ENCODE data around the gene TIMP1.
"Not testable (repeated sequence)": the region's sequence is repeated elsewhere in the genome, so short reads cannot be mapped to it uniquely, and the experiment has no call there.

The TIMP1 gene

GRCh38 chrX:47603125-47603524 is 20.9 kb downstream of the TIMP1 start:
- DNase-seq (ENCODE audit: low read depth in 2 of 2): not testable (repeated sequence)

- no peak for DNase-seq (ENCODE audit: low read depth in 2 of 2)
Measured at GRCh38 chrX:47605024-47605423, 22.8 kb downstream of the TIMP1 start.

- no peak for DNase-seq (ENCODE audit: low read depth in 2 of 2)
Measured at GRCh38 chrX:47607091-47607490, 24.9 kb downstream of the TIMP1 start.

- DNase-seq (ENCODE audit: low read depth in 2 of 2): no peak
Measured at GRCh38 chrX:47608130-47608810, 26.0 kb downstream of the TIMP1 start.

- no peak for DNase-seq (ENCODE audit: low read depth in 2 of 2)
Measured at GRCh38 chrX:47610511-47610910, 28.3 kb downstream of the TIMP1 start.

- no peak for DNase-seq (ENCODE audit: low read depth in 2 of 2)
Measured at GRCh38 chrX:47611489-47611888, 29.3 kb downstream of the TIMP1 start.

- no peak for DNase-seq (ENCODE audit: low read depth in 2 of 2)
Measured at GRCh38 chrX:47611926-47612325, 29.7 kb downstream of the TIMP1 start.

GRCh38 chrX:47612418-47612817 is 30.2 kb downstream of the TIMP1 start:
- no peak for DNase-seq (ENCODE audit: low read depth in 2 of 2)

- no peak for DNase-seq (ENCODE audit: low read depth in 2 of 2)
Measured at GRCh38 chrX:47613082-47613481, 30.8 kb downstream of the TIMP1 start.

- no peak for DNase-seq (ENCODE audit: low read depth in 2 of 2)
Measured at GRCh38 chrX:47614618-47615017, 32.4 kb downstream of the TIMP1 start.

- no peak for DNase-seq (ENCODE audit: low read depth in 2 of 2)
Measured at GRCh38 chrX:47618923-47619485, 36.8 kb downstream of the TIMP1 start.

- DNase-seq (ENCODE audit: low read depth in 2 of 2): peak; percentile 59 to 61
Measured at GRCh38 chrX:47619486-47620302, 37.5 kb downstream of the TIMP1 start, which contains the start of gene SYN1. SYN1 (minus strand) TSS chrX:47619857; CDS start chrX:47619728, 129 bp downstream.

GRCh38 chrX:47620303-47620685 is 38.1 kb downstream of the TIMP1 start:
- DNase-seq (ENCODE audit: low read depth in 2 of 2): no peak

GRCh38 chrX:47621851-47622250 is 39.6 kb downstream of the TIMP1 start:
- DNase-seq (ENCODE audit: low read depth in 2 of 2): no peak

GRCh38 chrX:47623540-47624027 is 41.3 kb downstream of the TIMP1 start:
- DNase-seq (ENCODE audit: low read depth in 2 of 2): peak in 1 of 2 donors; percentile 13

GRCh38 chrX:47625365-47625764 is 43.1 kb downstream of the TIMP1 start:
- no peak for DNase-seq (ENCODE audit: low read depth in 2 of 2)

- DNase-seq (ENCODE audit: low read depth in 2 of 2): no peak
Measured at GRCh38 chrX:47628982-47629381, 46.7 kb downstream of the TIMP1 start.

GRCh38 chrX:47629419-47630200 is 47.4 kb downstream of the TIMP1 start, which contains the start of gene CFP:
CFP (minus strand) TSS chrX:47629930; CDS start chrX:47629844, 86 bp downstream.
- no peak for DNase-seq (ENCODE audit: low read depth in 2 of 2)

GRCh38 chrX:47631676-47632075 is 49.4 kb downstream of the TIMP1 start:
- DNase-seq (ENCODE audit: low read depth in 2 of 2): no peak

- DNase-seq (ENCODE audit: low read depth in 2 of 2): no peak
Measured at GRCh38 chrX:47632666-47633065, 50.4 kb downstream of the TIMP1 start.

GRCh38 chrX:47633689-47634590 is 51.7 kb downstream of the TIMP1 start:
- DNase-seq (ENCODE audit: low read depth in 2 of 2): no peak

All from stimulated activated CD8-positive, alpha-beta memory T cell treated with anti-CD3 and anti-CD28 coated beads, Interleukin-15, amount 100 ng/mL, for 4 hours (primary cell).